ENCODE measurements around the gene LRRC43. TPM values are rescaled to one million over a fixed set of nuclear protein-coding genes. Genes with fewer than 3 reads are reported as not detected.
"Not testable (repeated sequence)": the region's sequence is repeated elsewhere in the genome, so short reads cannot be mapped to it uniquely, and the experiment has no call there.

The LRRC43 gene
- total and polyA plus RNA-seq, 4 donors: 0.03 to 0.67 (median 0.13) TPM; not detected in 1

DNA sequence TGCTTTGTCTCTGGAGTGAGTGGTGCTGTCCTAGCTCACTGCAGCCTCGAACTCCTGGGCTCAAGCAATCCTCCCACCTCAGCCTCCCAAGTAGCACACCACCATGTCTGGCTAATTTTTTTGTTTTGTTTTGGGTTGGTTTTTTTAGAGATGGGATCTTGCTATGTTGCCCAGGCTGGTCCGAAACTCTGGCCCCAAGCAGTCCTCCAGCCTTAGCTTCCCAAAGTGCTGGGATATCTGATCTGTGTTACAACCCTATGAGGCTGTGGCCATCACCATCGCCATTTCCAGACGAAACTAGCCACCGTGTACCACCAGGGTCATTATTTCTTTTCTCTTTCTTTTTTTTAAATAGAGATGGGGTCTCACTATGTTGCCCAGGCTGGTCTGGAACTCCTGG lies 11.5 kb upstream of the LRRC43 start:
- H3K4me1 ChIP-seq (ENCODE audit: control insufficient read depth in 4 of 4, insufficient read depth in 4 of 4, low read length in 3 of 4): peaks cover 0 to 14% (median under 1%) of the 10 kb centered on the region in 4 donors
- no peak overlapping the region for H3K4me3 ChIP-seq (ENCODE audit: low read depth in 1 of 3, low read length in 3 of 3)
- H3K36me3 ChIP-seq (ENCODE audit: control insufficient read depth in 4 of 4, insufficient read depth in 3 of 4, low read depth in 1 of 4, low read length in 3 of 4): no peaks in the 10 kb centered on the region
- H3K27ac ChIP-seq (ENCODE audit: low read depth in 1 of 2, low read length in 2 of 2): no peak overlapping the region
- WGBS: 92% methylated on average over 5 of the region's 5 CpGs
- H3K9ac ChIP-seq (ENCODE audit: low read depth in 1 of 2, low read length in 2 of 2): no peak overlapping the region
- H3K9me3 ChIP-seq (ENCODE audit: control insufficient read depth in 4 of 4, low read length in 3 of 4): no peaks in the 10 kb centered on the region
- no peak for DNase-seq (ENCODE audit: low spot score)
- H3K27me3 ChIP-seq (ENCODE audit: control insufficient read depth in 4 of 4, insufficient read depth in 4 of 4, low read length in 3 of 4): no peaks in the 10 kb centered on the region
- no peak for TF ChIP-seq SP1 (IDR thresholded peaks at IDR 0.05)
- TF ChIP-seq, protein P1, sequence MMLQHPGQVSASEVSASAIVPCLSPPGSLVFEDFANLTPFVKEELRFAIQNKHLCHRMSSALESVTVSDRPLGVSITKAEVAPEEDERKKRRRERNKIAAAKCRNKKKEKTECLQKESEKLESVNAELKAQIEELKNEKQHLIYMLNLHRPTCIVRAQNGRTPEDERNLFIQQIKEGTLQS (IDR thresholded peaks at IDR 0.05): no peak
- no peak for TF ChIP-seq FOXA1 (IDR thresholded peaks at IDR 0.05)
- no peak for TF ChIP-seq GABPA (IDR thresholded peaks at IDR 0.05 in 1 of 2, conservative IDR thresholded peaks at IDR 0.05 in 1 of 2)
- no peak for TF ChIP-seq HNF4G (IDR thresholded peaks at IDR 0.05)
- no peak for TF ChIP-seq RXRA (IDR thresholded peaks at IDR 0.05)

DNA sequence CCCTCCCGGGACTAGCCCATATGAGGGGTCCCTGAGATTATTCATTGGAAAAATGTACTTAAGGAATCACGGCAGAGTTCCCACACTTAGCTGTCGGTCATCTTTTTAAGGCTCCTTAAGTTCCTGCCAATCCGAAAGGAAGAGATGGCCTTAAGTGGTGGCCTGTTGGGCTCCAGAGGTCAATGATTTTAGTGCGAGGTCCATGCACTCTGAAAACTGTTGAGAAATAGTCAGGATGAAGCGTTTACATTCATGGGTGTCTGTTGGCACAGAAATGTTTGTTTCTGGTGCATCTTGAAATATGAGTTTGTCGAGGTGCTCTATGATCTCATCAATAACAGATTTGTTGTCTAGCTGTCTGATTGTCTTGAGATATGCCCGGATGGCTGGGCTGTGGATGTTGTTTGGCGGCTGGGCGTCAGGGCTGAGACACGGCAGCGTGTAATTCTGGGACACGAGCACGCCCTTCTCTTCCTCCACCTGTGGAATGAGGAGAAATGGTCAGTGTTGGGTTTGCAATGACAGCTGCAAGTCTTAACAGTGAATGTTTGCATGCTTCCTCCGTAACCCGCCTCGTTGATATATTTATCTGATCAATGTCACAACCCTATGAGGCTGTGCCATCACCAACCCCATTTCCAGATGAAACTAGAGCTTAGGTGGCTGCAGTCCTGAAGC lies 10.5 kb upstream of the LRRC43 start:
- Histone ChIP-seq H3K4me3 (ENCODE audit: low read depth in 1 of 3, low read length in 3 of 3) (no peak overlapping the region), H3K9me3 (ENCODE audit: control insufficient read depth in 4 of 4, low read length in 3 of 4) (no peaks in the 10 kb centered on the region), H3K9ac (ENCODE audit: low read depth in 1 of 2, low read length in 2 of 2) (no peak overlapping the region), H3K27me3 (ENCODE audit: control insufficient read depth in 4 of 4, insufficient read depth in 4 of 4, low read length in 3 of 4) (no peaks in the 10 kb centered on the region), H3K36me3 (ENCODE audit: control insufficient read depth in 4 of 4, insufficient read depth in 3 of 4, low read depth in 1 of 4, low read length in 3 of 4) (no peaks in the 10 kb centered on the region), H3K4me1 (ENCODE audit: control insufficient read depth in 4 of 4, insufficient read depth in 4 of 4, low read length in 3 of 4) (peaks cover 0 to 9% (median 6%) of the 10 kb centered on the region in 4 donors), H3K27ac (ENCODE audit: low read depth in 1 of 2, low read length in 2 of 2) (no peak overlapping the region)
- no peak for TF ChIP-seq GABPA (IDR thresholded peaks at IDR 0.05 in 1 of 2, conservative IDR thresholded peaks at IDR 0.05 in 1 of 2)
- peak; percentile 52 to 90 for TF ChIP-seq HNF4A (conservative IDR thresholded peaks at IDR 0.05)
- TF ChIP-seq, protein P2, sequence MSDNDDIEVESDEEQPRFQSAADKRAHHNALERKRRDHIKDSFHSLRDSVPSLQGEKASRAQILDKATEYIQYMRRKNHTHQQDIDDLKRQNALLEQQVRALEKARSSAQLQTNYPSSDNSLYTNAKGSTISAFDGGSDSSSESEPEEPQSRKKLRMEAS (IDR thresholded peaks at IDR 0.05): no peak
- peak; percentile 40 for TF ChIP-seq NR2F2 (IDR thresholded peaks at IDR 0.05)
- TF ChIP-seq HNF4G (IDR thresholded peaks at IDR 0.05): peak; percentile 41
- peak; percentile 64 to 72 for TF ChIP-seq RXRA (IDR thresholded peaks at IDR 0.05)
- TF ChIP-seq, protein P3, sequence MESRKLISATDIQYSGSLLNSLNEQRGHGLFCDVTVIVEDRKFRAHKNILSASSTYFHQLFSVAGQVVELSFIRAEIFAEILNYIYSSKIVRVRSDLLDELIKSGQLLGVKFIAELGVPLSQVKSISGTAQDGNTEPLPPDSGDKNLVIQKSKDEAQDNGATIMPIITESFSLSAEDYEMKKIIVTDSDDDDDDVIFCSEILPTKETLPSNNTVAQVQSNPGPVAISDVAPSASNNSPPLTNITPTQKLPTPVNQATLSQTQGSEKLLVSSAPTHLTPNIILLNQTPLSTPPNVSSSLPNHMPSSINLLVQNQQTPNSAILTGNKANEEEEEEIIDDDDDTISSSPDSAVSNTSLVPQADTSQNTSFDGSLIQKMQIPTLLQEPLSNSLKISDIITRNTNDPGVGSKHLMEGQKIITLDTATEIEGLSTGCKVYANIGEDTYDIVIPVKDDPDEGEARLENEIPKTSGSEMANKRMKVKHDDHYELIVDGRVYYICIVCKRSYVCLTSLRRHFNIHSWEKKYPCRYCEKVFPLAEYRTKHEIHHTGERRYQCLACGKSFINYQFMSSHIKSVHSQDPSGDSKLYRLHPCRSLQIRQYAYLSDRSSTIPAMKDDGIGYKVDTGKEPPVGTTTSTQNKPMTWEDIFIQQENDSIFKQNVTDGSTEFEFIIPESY (IDR thresholded peaks at IDR 0.05): no peak
- no peak for DNase-seq (ENCODE audit: low spot score)
- WGBS: 63% methylated on average over 17 of the region's 17 CpGs

DNA sequence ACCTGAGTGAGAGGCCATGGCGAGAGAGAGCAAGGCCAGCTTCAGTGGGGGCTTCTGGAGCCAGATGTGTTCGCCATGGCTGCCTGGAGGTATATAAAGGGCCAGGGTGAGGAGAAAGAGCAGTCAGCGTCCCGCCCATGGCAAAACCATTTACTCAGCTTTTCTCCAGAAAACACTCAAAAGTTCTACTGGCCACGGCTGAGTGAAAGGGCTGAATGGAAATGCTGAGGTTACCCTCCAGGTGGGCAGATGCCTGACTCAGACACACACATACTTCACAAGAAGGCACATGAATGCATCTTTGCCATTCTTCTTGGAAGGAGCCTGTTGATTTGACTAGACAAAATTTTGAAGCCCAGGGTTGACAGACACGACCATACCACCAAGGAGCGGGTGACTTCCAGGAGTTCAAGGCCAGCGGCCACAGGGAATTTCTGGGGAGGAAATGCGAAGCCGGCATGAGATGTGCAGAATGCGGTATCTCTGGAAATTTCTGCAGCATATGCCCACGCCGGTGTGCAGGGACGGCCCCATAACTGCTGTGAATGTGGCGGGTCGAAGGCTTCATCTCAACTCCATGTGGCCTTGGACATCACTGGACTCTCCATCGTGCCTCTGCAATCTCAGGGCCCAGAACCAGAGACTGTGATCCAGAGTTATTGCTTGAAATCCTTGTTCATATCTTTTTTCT lies 8.6 kb upstream of the LRRC43 start, which contains the start of gene IL31:
IL31 (minus strand) TSS at position 67 of the 691 bp plus-strand sequence; CDS start at position 18, 49 bp downstream.
- no peak within 1 kb of the TSS for H3K9ac ChIP-seq (ENCODE audit: low read depth in 1 of 2, low read length in 2 of 2)
- WGBS: 93% methylated on average over 17 of the region's 17 CpGs
- no peaks in the 10 kb centered on the region for H3K27me3 ChIP-seq (ENCODE audit: control insufficient read depth in 4 of 4, insufficient read depth in 4 of 4, low read length in 3 of 4)

DNA sequence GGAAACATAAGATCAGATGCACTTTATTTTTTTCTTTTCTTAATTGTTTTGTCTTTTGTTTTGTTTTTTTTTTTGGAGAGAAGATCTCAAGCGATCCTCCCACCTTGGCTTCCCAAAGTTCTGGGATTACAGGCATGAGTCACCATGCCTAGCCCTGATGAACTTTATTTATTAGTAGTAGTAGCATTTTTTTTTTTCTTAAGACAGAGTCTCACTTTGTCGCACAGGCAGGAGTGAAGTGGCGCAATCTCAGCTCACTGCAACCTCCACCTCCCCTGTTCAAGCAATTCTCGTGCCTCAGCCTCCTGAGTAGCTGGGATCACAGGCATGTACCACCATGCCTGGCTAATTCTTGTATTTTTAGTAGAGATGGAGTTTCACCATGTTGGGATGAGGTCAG lies 6.5 kb upstream of the LRRC43 start:
- H3K36me3 ChIP-seq (ENCODE audit: control insufficient read depth in 4 of 4, insufficient read depth in 3 of 4, low read depth in 1 of 4, low read length in 3 of 4); DNase-seq (ENCODE audit: low spot score); H3K4me3 ChIP-seq (ENCODE audit: low read depth in 1 of 3, low read length in 3 of 3); H3K9ac ChIP-seq (ENCODE audit: low read depth in 1 of 2, low read length in 2 of 2); H3K27me3 ChIP-seq (ENCODE audit: control insufficient read depth in 4 of 4, insufficient read depth in 4 of 4, low read length in 3 of 4); H3K9me3 ChIP-seq (ENCODE audit: control insufficient read depth in 4 of 4, low read length in 3 of 4); H3K27ac ChIP-seq (ENCODE audit: low read depth in 1 of 2, low read length in 2 of 2); H3K4me1 ChIP-seq (ENCODE audit: control insufficient read depth in 4 of 4, insufficient read depth in 4 of 4, low read length in 3 of 4): not testable (repeated sequence)
- 93% methylated on average over 4 of the region's 4 CpGs for WGBS

More for the DNA sequence above, 8.6 kb upstream of the LRRC43 start, which contains the start of gene IL31:
- peaks cover 0 to 9% (median 8%) of the 10 kb centered on the region in 4 donors for H3K4me1 ChIP-seq (ENCODE audit: control insufficient read depth in 4 of 4, insufficient read depth in 4 of 4, low read length in 3 of 4)
- no peak for DNase-seq (ENCODE audit: low spot score)
- H3K27ac ChIP-seq (ENCODE audit: low read depth in 1 of 2, low read length in 2 of 2): no peak within 1 kb of the TSS
- H3K4me3 ChIP-seq (ENCODE audit: low read depth in 1 of 3, low read length in 3 of 3): no peak within 1 kb of the TSS
- TF ChIP-seq, protein P3 (IDR thresholded peaks at IDR 0.05): no peak
- TF ChIP-seq YY1 (IDR thresholded peaks at IDR 0.05): no peak
- H3K9me3 ChIP-seq (ENCODE audit: control insufficient read depth in 4 of 4, low read length in 3 of 4): no peaks in the 10 kb centered on the region
- H3K36me3 ChIP-seq (ENCODE audit: control insufficient read depth in 4 of 4, insufficient read depth in 3 of 4, low read depth in 1 of 4, low read length in 3 of 4): no peaks in the 10 kb centered on the region
